Fibroblast of mammary gland (primary cell): ENCODE results near the gene RALGAPB.

Experiments used
- DNase-seq: peaks from one replicate; pipeline ENCODE4 v3.0.0-alpha.2; 2010; ENCODE audit warnings: low read depth
- H3K4me3 ChIP-seq: 2 replicates; pipeline ENCODE4 v1.5.1; 2011; ENCODE audit warnings: low read depth, mild to moderate bottlenecking, low read length, moderate library complexity; ENCODE audit not compliant: control insufficient read depth
- TF ChIP-seq, protein P1 (sequence below): conservative IDR thresholded peaks from 2 replicates; pipeline ENCODE4 v1.5.1; 2011; ENCODE audit warnings: low read depth, low read length, inconsistent platforms; ENCODE audit not compliant: control insufficient read depth, insufficient read depth

RALGAPB gene

DNA sequence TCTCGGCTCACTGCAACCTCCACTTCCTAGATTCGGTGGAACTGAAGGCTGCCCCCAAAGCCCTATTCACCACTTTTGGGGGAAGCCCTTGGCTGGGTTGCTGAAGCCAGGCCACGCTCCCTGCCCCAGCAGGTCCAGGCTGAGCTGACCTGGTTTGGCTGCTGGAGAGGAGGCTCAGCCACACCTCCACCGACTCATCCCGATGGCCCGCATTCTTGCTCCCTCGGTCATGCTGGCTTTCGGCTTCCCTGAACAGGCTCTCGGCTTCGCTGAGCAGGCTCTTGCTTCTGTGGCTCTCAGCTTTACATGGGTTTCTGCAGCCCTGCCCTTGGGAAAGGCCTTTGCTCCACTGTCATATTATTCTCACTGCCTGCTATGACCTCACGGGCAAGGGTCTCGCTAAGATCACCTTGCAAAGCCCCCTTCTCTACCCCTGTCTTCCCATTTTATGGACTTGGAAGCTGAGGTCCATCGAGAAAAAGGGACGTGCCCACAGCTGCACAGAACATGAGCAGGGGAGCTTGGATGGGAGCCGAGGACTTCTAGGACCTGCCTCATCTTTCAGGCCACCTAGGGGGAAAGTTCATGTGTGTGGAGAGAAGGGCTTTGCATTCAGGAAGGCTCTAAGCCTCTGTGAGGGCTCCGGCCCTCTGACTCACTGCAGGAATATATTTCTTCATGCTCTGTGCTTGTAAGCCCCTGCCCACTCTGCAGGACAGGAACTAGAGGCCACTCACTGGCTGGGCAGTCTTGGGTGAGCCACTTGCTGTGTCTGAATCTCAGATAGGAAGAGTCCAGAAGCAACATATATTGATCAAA lies 144.6 kb downstream of the RALGAPB start:
- no peak for DNase-seq
- H3K4me3 ChIP-seq = no peak overlapping the region

DNA sequence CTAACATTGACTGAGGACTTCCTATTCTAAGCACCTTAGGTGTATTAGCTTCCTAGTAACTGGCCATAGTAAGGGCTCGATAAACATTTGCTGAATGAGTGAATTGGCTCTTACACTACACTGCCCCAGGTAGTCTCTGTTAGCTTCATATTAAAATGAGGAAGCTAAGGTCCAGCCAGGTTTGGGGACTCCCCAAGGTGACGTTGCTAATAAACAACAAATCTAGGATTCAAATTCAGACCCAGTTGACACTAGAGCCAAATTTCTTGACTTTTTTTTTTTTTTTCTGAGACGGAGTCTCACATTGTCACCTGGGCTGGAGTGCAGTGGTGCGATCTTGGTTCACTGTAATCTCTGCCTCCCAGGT lies 145.2 kb downstream of the RALGAPB start:
- DNase-seq = no peak
- TF ChIP-seq, protein P1, sequence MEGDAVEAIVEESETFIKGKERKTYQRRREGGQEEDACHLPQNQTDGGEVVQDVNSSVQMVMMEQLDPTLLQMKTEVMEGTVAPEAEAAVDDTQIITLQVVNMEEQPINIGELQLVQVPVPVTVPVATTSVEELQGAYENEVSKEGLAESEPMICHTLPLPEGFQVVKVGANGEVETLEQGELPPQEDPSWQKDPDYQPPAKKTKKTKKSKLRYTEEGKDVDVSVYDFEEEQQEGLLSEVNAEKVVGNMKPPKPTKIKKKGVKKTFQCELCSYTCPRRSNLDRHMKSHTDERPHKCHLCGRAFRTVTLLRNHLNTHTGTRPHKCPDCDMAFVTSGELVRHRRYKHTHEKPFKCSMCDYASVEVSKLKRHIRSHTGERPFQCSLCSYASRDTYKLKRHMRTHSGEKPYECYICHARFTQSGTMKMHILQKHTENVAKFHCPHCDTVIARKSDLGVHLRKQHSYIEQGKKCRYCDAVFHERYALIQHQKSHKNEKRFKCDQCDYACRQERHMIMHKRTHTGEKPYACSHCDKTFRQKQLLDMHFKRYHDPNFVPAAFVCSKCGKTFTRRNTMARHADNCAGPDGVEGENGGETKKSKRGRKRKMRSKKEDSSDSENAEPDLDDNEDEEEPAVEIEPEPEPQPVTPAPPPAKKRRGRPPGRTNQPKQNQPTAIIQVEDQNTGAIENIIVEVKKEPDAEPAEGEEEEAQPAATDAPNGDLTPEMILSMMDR = no peak
- no peak overlapping the region for H3K4me3 ChIP-seq

More for the DNA sequence above, 144.6 kb downstream of the RALGAPB start:
- TF ChIP-seq, protein P1 = no peak

DNA sequence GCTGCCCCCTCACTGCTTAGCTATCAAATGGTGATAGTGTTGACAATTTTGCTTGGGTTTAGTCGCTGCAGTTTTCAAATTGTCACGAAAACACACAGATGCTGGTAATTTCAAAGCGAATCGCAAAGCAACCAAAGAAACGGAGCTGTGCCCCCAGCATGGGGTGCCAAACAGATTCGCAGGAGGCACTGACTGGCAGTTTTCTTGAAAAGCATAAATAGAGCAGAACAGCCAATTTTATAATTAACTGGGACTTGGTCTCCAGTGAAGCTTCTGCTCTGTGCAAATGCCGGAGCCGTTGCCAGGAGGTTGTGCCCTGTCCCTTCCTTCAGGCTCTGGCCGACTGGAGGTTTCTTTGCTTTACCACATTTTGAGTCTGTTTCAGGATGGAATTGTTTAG lies 147.8 kb downstream of the RALGAPB start:
- no peak for DNase-seq
- TF ChIP-seq, protein P1 = no peak
- H3K4me3 ChIP-seq = no peak overlapping the region

GRCh38 chr20:38623061-38623460 lies 150.4 kb downstream of the RALGAPB start:
- TF ChIP-seq, protein P1 = no peak
- H3K4me3 ChIP-seq = no peak overlapping the region
- no peak for DNase-seq

DNA sequence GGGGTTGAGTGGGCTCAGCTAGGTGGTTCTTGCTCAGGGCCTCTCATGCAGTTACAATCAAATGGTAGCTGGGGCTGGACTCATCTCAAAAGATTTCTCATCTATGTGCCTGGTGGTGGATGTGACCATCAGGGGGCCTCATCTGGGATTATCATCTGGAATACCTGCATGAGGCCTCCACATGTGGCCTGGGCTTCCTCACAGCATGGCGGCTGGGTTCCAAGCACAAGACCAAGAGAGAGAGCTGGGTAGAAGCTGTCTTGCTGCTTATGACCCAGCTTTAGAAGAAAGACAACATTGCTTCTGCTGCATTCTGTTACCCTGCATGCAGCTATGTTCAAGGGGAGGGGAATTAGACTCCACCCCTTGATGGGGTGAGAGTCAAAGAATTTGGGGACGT lies 151.4 kb downstream of the RALGAPB start:
- H3K4me3 ChIP-seq = no peak overlapping the region
- DNase-seq = no peak
- TF ChIP-seq, protein P1 = no peak

- no peak for DNase-seq
- TF ChIP-seq, protein P1 = no peak
These were observed 153.3 kb downstream of the RALGAPB start for GRCh38 chr20:38625896-38626295.

More at GRCh38 chr20:38625896-38626295, 153.3 kb downstream of the RALGAPB start:
- H3K4me3 ChIP-seq = no peak overlapping the region
